Natural killer cell (primary cell): Measurements from ENCODE around the gene ARFGAP2. TPM values are rescaled to one million over a fixed set of nuclear protein-coding genes. Genes with fewer than 3 reads are reported as not detected.

ENCODE experiments used
- ATAC-seq, 3 donors: fragments of 150-1000 bp in 2 of 3; fragments of 200-7000 bp in 1 of 3; cut with Tn5 transposase; 1 replicate in 1 of 3; 2 replicates in 2 of 3; pipeline ENCODE4 v1.10.0; 2021; ENCODE audit warnings: mild to moderate bottlenecking in 2 of 3, moderate library complexity in 2 of 3
- DNase-seq, 2 donors: peaks; one replicate each; pipeline versions ENCODE4 v3.0.0 to v3.0.0-alpha.2; 2013 to 2021; ENCODE audit warnings: mixed read lengths in 1 of 2
- H3K27ac ChIP-seq: one replicate; pipeline ENCODE4 v1.5.1; 2013; ENCODE audit warnings: mild to moderate bottlenecking, low read length
- H3K27me3 ChIP-seq: one replicate; pipeline ENCODE4 v1.6.1; 2013; ENCODE audit warnings: low read length; ENCODE audit not compliant: control insufficient read depth, insufficient read depth
- H3K36me3 ChIP-seq: one replicate; pipeline ENCODE4 v1.6.1; 2013; ENCODE audit warnings: low read length; ENCODE audit not compliant: control insufficient read depth, insufficient read depth
- H3K4me1 ChIP-seq: one replicate; pipeline ENCODE4 v1.6.1; 2013; ENCODE audit warnings: low read length; ENCODE audit not compliant: control insufficient read depth, insufficient read depth
- H3K4me3 ChIP-seq: one replicate; pipeline ENCODE4 v1.5.1; 2013; ENCODE audit warnings: low read length
- H3K9me3 ChIP-seq: one replicate; pipeline ENCODE4 v1.6.1; 2013; ENCODE audit warnings: low read length; ENCODE audit not compliant: control insufficient read depth, insufficient read depth
- H3K27ac Mint-ChIP-seq, 2 donors: one replicate each; pipeline ENCODE4 v1.8.0; 2022; ENCODE audit warnings: mild to moderate bottlenecking in 2 of 2, mixed read lengths in 2 of 2, moderate library complexity in 1 of 2
- H3K27me3 Mint-ChIP-seq, 2 donors: one replicate each; pipeline ENCODE4 v1.8.0; 2022; ENCODE audit warnings: low read depth in 2 of 2, mixed read lengths in 2 of 2
- H3K36me3 Mint-ChIP-seq: one replicate; pipeline ENCODE4 v1.8.0; 2022; ENCODE audit warnings: mixed read lengths
- H3K4me1 Mint-ChIP-seq, 2 donors: one replicate each; pipeline ENCODE4 v1.8.0; 2022; ENCODE audit warnings: mixed read lengths in 2 of 2
- H3K4me3 Mint-ChIP-seq: one replicate; pipeline ENCODE4 v1.8.0; 2022; ENCODE audit warnings: mild to moderate bottlenecking, moderate library complexity, mixed read lengths
- H3K9me3 Mint-ChIP-seq, 2 donors: one replicate each; pipeline ENCODE4 v1.8.0; 2022; ENCODE audit warnings: mixed read lengths in 2 of 2
- CTCF ChIP-seq: fragments of 200-600 bp; IDR thresholded peaks from one replicate; pipeline ENCODE4 v1.8.0; 2022; ENCODE audit warnings: antibody characterized with exemption
- WGBS: methylation state at CpG from one replicate; pipeline ENCODE4 v1.1.7; 2013; ENCODE audit warnings: missing lambda C conversion rate; ENCODE audit not compliant: insufficient coverage; 5-methylcytosine and 5-hydroxymethylcytosine counted together
- intact Hi-C: fragments of 100-400 bp; cut with micrococcal nuclease; formaldehyde crosslinking; loops from one replicate; pipeline ENCODE4 v1.14.2; 2022
- total RNA-seq, 4 donors: library from RNA; stranded (reverse); fragments of 120-200 nt in 1 of 4; gene quantifications; one replicate each; pipeline versions ENCODE4 v1.2.3 to v1.2.4, GENCODE V29; 2013 to 2022

Gene ARFGAP2
- total RNA-seq, 3 donors from 2014 or later (not counting 1 experiment from before 2014, with no cell fraction given) = 199 to 236 (median 228) TPM

- Histone ChIP-seq H3K36me3 (peaks cover 17% of the 10 kb centered on the region), H3K27ac (no peak overlapping the region), H3K4me1 (peaks cover 15% of the 10 kb centered on the region), H3K4me3 (no peak overlapping the region), H3K9me3 (no peaks in the 10 kb centered on the region), H3K27me3 (no peaks in the 10 kb centered on the region)
- H3K4me3 Mint-ChIP-seq = no peak overlapping the region
- ATAC-seq (no peak), DNase-seq (no peak)
- intact Hi-C loops = no loop called here
- H3K4me1 Mint-ChIP-seq = peaks cover 21 to 26% of the 10 kb centered on the region in 2 donors
- H3K9me3 Mint-ChIP-seq = no peaks in the 10 kb centered on the region
- no peak overlapping the region for H3K27ac Mint-ChIP-seq
- no peaks in the 10 kb centered on the region for H3K27me3 Mint-ChIP-seq
- 100% methylated on average over 1 of the region's 1 CpG for WGBS
- no peaks in the 10 kb centered on the region for H3K36me3 Mint-ChIP-seq
- TF ChIP-seq CTCF = no peak
Observed at GRCh38 chr11:47220401-47220821, 43.7 kb upstream of the ARFGAP2 start.

GRCh38 chr11:47216121-47216798, 39.6 kb upstream of the ARFGAP2 start:
- Histone ChIP-seq H3K36me3 (peaks cover 8% of the 10 kb centered on the region), H3K27ac (peak overlapping the region; percentile 96), H3K4me3 (peak overlapping the region; percentile 98), H3K9me3 (no peaks in the 10 kb centered on the region), H3K27me3 (no peaks in the 10 kb centered on the region), H3K4me1 (peaks cover 32% of the 10 kb centered on the region)
- intact Hi-C loops = no loop called here
- Mint-ChIP-seq H3K4me1 (peaks cover 30 to 36% of the 10 kb centered on the region in 2 donors), H3K9me3 (no peaks in the 10 kb centered on the region), H3K36me3 (no peaks in the 10 kb centered on the region), H3K27ac (peak overlapping the region; percentile 95 to 98), H3K27me3 (no peaks in the 10 kb centered on the region), H3K4me3 (peak overlapping the region; percentile 99)
- 19% methylated on average over 12 of the region's 12 CpGs for WGBS
- no peak for TF ChIP-seq CTCF
- ATAC-seq (peak in 1 of 3 donors; percentile 7), DNase-seq (peak; percentile 18 to 73)

GRCh38 chr11:47215366-47215910, 38.8 kb upstream of the ARFGAP2 start:
- Histone ChIP-seq H3K27ac (peak overlapping the region; percentile 96), H3K4me1 (peaks cover 32% of the 10 kb centered on the region), H3K4me3 (peak overlapping the region; percentile 98), H3K36me3 (peaks cover 5% of the 10 kb centered on the region), H3K9me3 (no peaks in the 10 kb centered on the region), H3K27me3 (no peaks in the 10 kb centered on the region)
- ATAC-seq = no peak
- peak overlapping the region; percentile 95 to 98 for H3K27ac Mint-ChIP-seq
- peaks cover 30 to 36% of the 10 kb centered on the region in 2 donors for H3K4me1 Mint-ChIP-seq
- TF ChIP-seq CTCF = no peak
- H3K9me3 Mint-ChIP-seq = no peaks in the 10 kb centered on the region
- no peak for DNase-seq
- H3K36me3 Mint-ChIP-seq = no peaks in the 10 kb centered on the region
- WGBS = 2% methylated on average over 13 of the region's 15 CpGs
- peak overlapping the region; percentile 99 for H3K4me3 Mint-ChIP-seq
- H3K27me3 Mint-ChIP-seq = no peaks in the 10 kb centered on the region
- intact Hi-C loops = loop anchor here (2.0 kb wide), 2 partner anchors 33 to 39 kb away; partner anchors contain the start of genes ACP2 and ARFGAP2
